WTC11 (cell line): ENCODE data around the gene ANKIB1. TPM values are rescaled to one million over a fixed set of nuclear protein-coding genes. Genes with fewer than 3 reads are reported as not detected.
A peak's percentile ranks its signal among the peaks of the same experiment; 100 is the strongest.

Source experiments
- AR ChIP-seq: fragments of 250-450 bp; sonication (Bioruptor Pico); IDR thresholded peaks from 2 replicates; pipeline ENCODE4 v1.9.0; 2021; ENCODE audit warnings: mild to moderate bottlenecking
- CBFB ChIP-seq: sonication (generic); formaldehyde crosslinking; IDR thresholded peaks from 2 replicates; pipeline ENCODE4 v1.8.1; 2022; ENCODE audit warnings: mild to moderate bottlenecking, low read depth, missing genetic modification reagents
- FOXP1 ChIP-seq: sonication (generic); formaldehyde crosslinking; IDR thresholded peaks from 2 replicates; pipeline ENCODE4 v1.8.0; 2022; ENCODE audit warnings: missing genetic modification reagents, mild to moderate bottlenecking, moderate library complexity, borderline replicate concordance
- IRF2 ChIP-seq: sonication (generic); formaldehyde crosslinking; IDR thresholded peaks from 2 replicates; pipeline ENCODE4 v1.8.0; 2022; ENCODE audit warnings: low read depth, missing genetic modification reagents, borderline replicate concordance
- JAZF1 ChIP-seq: fragments of 250-450 bp; sonication (Bioruptor Pico); IDR thresholded peaks from 2 replicates; pipeline ENCODE4 v1.9.0; 2021; ENCODE audit warnings: moderate library complexity, mild to moderate bottlenecking, inconsistent platforms
- PRRX2 ChIP-seq: fragments of 250-450 bp; sonication (Bioruptor Pico); IDR thresholded peaks from 2 replicates; pipeline ENCODE4 v1.8.0; 2021; ENCODE audit warnings: mild to moderate bottlenecking
- SMAD3 ChIP-seq: sonication (generic); formaldehyde crosslinking; IDR thresholded peaks from 2 replicates; pipeline ENCODE4 v1.8.0; 2022; ENCODE audit warnings: missing genetic modification reagents, mild to moderate bottlenecking, borderline replicate concordance
- TCF7 ChIP-seq: sonication (generic); formaldehyde crosslinking; IDR thresholded peaks from 2 replicates; pipeline ENCODE4 v1.8.0; 2022; ENCODE audit warnings: mild to moderate bottlenecking, low read depth, missing genetic modification reagents, moderate library complexity
- TEAD1 ChIP-seq: sonication (generic); formaldehyde crosslinking; IDR thresholded peaks from 2 replicates; pipeline ENCODE4 v1.8.0; 2022; ENCODE audit warnings: mild to moderate bottlenecking, missing genetic modification reagents
- ZNF138 ChIP-seq: sonication (generic); formaldehyde crosslinking; conservative IDR thresholded peaks from 2 replicates; pipeline ENCODE4 v1.8.1; 2022; ENCODE audit warnings: mild to moderate bottlenecking, moderate library complexity, missing genetic modification reagents
- ZNF232 ChIP-seq: sonication (generic); formaldehyde crosslinking; IDR thresholded peaks from 2 replicates; pipeline ENCODE4 v1.8.0; 2022; ENCODE audit warnings: mild to moderate bottlenecking, missing genetic modification reagents
- ZNF423 ChIP-seq: fragments of 250-450 bp; sonication (Bioruptor Pico); IDR thresholded peaks from 2 replicates; pipeline ENCODE4 v2.1.2; 2022; ENCODE audit warnings: mild to moderate bottlenecking, moderate library complexity
- ZNF532 ChIP-seq: fragments of 250-450 bp; sonication (Bioruptor Pico); IDR thresholded peaks from 2 replicates; pipeline ENCODE4 v1.9.0; 2021; ENCODE audit warnings: mild to moderate bottlenecking, borderline replicate concordance
- total RNA-seq: library from RNA; stranded (reverse); gene quantifications from 3 replicates; pipeline ENCODE4 v1.2.3, GENCODE V29; 2021
- TF ChIP-seq, protein P1 (sequence below): fragments of 250-450 bp; sonication (Bioruptor Pico); IDR thresholded peaks from 2 replicates; pipeline ENCODE4 v1.8.0; 2021; ENCODE audit warnings: mild to moderate bottlenecking
- TF ChIP-seq, protein P2 (sequence below): sonication (generic); formaldehyde crosslinking; IDR thresholded peaks from 2 replicates; pipeline ENCODE4 v1.8.0; 2022; ENCODE audit warnings: mild to moderate bottlenecking, missing genetic modification reagents
- TF ChIP-seq, protein P3 (sequence below): sonication (generic); formaldehyde crosslinking; IDR thresholded peaks from 2 replicates; pipeline ENCODE4 v1.8.1; 2023; ENCODE audit warnings: mild to moderate bottlenecking, moderate library complexity, missing genetic modification reagents

Gene ANKIB1
- total RNA-seq, 1 experiment from 2014 or later: 38.5 TPM

DNA sequence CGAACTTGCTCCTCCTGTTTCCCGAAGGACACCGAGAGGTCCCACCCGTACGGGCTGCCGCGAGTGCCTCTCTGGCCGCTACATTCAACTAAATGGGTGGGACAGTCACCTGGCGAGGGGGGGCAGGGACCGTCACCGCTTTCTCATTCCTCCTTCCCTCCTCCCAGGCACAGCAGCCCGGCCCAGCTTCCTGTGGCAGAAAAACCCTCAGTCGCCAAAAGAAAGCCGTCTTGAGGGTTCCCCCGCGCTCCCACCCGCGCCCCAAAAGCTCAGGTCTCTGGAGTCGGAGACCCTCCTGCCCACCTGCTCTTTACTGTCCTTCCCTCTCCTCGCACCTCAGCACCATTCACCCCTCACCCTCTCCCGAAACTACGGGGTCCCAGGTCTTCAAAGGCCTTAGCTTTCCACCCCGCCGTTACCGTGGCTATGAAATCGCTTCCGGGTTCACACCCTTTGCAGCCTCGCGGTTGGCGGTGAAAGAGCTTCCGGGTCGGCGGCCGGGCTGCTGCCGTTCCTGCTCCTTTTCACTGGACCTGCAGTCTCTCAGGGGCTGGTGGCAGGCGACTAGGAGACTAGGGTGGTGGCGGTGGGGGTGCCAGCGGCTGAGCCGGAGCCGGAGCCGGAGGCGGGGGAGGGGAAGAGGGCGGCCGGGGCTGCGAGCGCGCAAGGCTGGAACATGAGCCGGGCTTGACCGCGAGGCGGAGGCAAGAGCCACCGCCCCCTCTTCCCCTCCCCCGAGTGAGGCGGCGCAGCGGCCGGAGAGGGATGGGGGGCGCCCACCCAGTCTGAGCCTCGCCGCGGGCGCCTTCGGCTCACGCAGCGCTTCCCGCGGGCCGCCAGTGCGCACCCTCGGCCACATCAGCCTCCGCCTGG is at the start of gene ANKIB1, which contains the start of gene KRIT1 (continued):
- TF ChIP-seq AR (no peak), FOXP1 (peak; percentile 27; the same call in 1 of the 2 replicates), ZNF423 (CRISPR knock-in tag) (no peak; the same call in 1 of the 2 replicates), JAZF1 (CRISPR knock-in tag) (no peak), IRF2 (CRISPR knock-in tag) (no peak), ZNF232 (CRISPR knock-in tag) (0 out of 2 replicates have a peak, but pooled peaks have one; percentile 71), ZNF532 (no peak), SMAD3 (CRISPR knock-in tag) (no peak), ZNF138 (CRISPR knock-in tag) (no peak), TEAD1 (CRISPR knock-in tag) (peak; percentile 75; the same call in 1 of the 2 replicates), TCF7 (CRISPR knock-in tag) (no peak), PRRX2 (CRISPR knock-in tag) (no peak), CBFB (no peak)
- TF ChIP-seq, protein P1, sequence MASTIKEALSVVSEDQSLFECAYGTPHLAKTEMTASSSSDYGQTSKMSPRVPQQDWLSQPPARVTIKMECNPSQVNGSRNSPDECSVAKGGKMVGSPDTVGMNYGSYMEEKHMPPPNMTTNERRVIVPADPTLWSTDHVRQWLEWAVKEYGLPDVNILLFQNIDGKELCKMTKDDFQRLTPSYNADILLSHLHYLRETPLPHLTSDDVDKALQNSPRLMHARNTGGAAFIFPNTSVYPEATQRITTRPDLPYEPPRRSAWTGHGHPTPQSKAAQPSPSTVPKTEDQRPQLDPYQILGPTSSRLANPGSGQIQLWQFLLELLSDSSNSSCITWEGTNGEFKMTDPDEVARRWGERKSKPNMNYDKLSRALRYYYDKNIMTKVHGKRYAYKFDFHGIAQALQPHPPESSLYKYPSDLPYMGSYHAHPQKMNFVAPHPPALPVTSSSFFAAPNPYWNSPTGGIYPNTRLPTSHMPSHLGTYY (CRISPR knock-in tag): peak; percentile 58; the same call in 1 of the 2 replicates
- TF ChIP-seq, protein P2, sequence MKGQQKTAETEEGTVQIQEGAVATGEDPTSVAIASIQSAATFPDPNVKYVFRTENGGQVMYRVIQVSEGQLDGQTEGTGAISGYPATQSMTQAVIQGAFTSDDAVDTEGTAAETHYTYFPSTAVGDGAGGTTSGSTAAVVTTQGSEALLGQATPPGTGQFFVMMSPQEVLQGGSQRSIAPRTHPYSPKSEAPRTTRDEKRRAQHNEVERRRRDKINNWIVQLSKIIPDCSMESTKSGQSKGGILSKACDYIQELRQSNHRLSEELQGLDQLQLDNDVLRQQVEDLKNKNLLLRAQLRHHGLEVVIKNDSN (CRISPR knock-in tag): no peak
- TF ChIP-seq, protein P3, sequence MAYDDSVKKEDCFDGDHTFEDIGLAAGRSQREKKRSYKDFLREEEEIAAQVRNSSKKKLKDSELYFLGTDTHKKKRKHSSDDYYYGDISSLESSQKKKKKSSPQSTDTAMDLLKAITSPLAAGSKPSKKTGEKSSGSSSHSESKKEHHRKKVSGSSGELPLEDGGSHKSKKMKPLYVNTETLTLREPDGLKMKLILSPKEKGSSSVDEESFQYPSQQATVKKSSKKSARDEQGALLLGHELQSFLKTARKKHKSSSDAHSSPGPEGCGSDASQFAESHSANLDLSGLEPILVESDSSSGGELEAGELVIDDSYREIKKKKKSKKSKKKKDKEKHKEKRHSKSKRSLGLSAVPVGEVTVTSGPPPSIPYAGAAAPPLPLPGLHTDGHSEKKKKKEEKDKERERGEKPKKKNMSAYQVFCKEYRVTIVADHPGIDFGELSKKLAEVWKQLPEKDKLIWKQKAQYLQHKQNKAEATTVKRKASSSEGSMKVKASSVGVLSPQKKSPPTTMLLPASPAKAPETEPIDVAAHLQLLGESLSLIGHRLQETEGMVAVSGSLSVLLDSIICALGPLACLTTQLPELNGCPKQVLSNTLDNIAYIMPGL: peak; percentile 63; the same call in 1 of the 2 replicates
